MM.1S (cell line): ENCODE data around the gene YIPF3.

Experiments
- EZH2phosphoT487 ChIP-seq: fragments of 300-600 bp; sonication (generic); IDR thresholded peaks from 2 replicates; pipeline ENCODE4 v1.6.1; 2018; ENCODE audit warnings: antibody characterized with exemption, low read length
- TF ChIP-seq, protein P1 (sequence below): fragments of 300-600 bp; sonication (generic); IDR thresholded peaks from 2 replicates; pipeline ENCODE4 v1.5.1; 2016; ENCODE audit warnings: antibody characterized with exemption, low read length, mixed read lengths

- TF ChIP-seq, protein P1, sequence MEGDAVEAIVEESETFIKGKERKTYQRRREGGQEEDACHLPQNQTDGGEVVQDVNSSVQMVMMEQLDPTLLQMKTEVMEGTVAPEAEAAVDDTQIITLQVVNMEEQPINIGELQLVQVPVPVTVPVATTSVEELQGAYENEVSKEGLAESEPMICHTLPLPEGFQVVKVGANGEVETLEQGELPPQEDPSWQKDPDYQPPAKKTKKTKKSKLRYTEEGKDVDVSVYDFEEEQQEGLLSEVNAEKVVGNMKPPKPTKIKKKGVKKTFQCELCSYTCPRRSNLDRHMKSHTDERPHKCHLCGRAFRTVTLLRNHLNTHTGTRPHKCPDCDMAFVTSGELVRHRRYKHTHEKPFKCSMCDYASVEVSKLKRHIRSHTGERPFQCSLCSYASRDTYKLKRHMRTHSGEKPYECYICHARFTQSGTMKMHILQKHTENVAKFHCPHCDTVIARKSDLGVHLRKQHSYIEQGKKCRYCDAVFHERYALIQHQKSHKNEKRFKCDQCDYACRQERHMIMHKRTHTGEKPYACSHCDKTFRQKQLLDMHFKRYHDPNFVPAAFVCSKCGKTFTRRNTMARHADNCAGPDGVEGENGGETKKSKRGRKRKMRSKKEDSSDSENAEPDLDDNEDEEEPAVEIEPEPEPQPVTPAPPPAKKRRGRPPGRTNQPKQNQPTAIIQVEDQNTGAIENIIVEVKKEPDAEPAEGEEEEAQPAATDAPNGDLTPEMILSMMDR: no peak
- TF ChIP-seq EZH2phosphoT487: no peak
Measured at GRCh38 chr6:43493833-43494232, 22.9 kb downstream of the YIPF3 start.
